NB4 (cell line): ENCODE results near the gene PAQR3.
A peak's percentile ranks its signal among the peaks of the same experiment; 100 is the strongest.

ENCODE experiments used
- DNase-seq: peaks from one replicate; pipeline ENCODE4 v3.0.0; 2010; ENCODE audit warnings: low read depth
- H3K4me3 ChIP-seq: one replicate; pipeline ENCODE4 v1.5.1; 2011; ENCODE audit warnings: mild to moderate bottlenecking, low read depth, low read length, moderate library complexity
- MYC ChIP-seq: IDR thresholded peaks from 2 replicates; pipeline ENCODE4 v1.6.1; 2011; ENCODE audit warnings: low read depth, low read length
- POLR2A ChIP-seq: IDR thresholded peaks from 2 replicates; pipeline ENCODE4 v1.6.1; 2011; ENCODE audit warnings: mild to moderate bottlenecking; ENCODE audit not compliant: insufficient read length; ENCODE audit errors: extremely low read depth
- TF ChIP-seq, protein P1 (sequence below): IDR thresholded peaks from one replicate; pipeline ENCODE4 v1.5.1; 2012; ENCODE audit warnings: low read depth, low read length
- TF ChIP-seq, protein P2 (sequence below): IDR thresholded peaks from 2 replicates; pipeline ENCODE4 v1.6.1; 2011; ENCODE audit warnings: low read depth, low read length

The PAQR3 gene

DNA sequence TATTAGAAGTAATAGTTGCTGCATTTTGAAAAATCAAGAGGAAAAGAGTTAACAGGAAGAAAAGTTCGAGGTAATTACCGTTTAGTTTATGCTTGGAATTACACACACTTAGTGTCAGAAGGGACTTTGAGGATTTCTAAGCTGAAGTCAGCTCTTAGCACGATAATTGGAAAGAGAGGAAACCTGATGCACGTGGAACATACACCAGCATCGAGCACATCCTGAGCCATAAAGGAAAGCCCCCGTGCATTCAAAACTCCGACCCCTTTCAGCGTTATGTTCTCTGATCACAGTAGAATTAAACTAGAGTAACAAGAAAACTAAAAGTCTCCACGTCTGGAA is 400 bp upstream of the PAQR3 start:
- DNase-seq, result no peak
- TF ChIP-seq POLR2A (no peak), MYC (peak; percentile 4; the same call in 1 of the 2 replicates)
- TF ChIP-seq, protein P1, sequence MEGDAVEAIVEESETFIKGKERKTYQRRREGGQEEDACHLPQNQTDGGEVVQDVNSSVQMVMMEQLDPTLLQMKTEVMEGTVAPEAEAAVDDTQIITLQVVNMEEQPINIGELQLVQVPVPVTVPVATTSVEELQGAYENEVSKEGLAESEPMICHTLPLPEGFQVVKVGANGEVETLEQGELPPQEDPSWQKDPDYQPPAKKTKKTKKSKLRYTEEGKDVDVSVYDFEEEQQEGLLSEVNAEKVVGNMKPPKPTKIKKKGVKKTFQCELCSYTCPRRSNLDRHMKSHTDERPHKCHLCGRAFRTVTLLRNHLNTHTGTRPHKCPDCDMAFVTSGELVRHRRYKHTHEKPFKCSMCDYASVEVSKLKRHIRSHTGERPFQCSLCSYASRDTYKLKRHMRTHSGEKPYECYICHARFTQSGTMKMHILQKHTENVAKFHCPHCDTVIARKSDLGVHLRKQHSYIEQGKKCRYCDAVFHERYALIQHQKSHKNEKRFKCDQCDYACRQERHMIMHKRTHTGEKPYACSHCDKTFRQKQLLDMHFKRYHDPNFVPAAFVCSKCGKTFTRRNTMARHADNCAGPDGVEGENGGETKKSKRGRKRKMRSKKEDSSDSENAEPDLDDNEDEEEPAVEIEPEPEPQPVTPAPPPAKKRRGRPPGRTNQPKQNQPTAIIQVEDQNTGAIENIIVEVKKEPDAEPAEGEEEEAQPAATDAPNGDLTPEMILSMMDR, result no peak
- TF ChIP-seq, protein P2, sequence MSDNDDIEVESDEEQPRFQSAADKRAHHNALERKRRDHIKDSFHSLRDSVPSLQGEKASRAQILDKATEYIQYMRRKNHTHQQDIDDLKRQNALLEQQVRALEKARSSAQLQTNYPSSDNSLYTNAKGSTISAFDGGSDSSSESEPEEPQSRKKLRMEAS, result no peak; the same call in 1 of the 2 replicates
- H3K4me3 ChIP-seq, result peak overlapping the region; percentile 89

DNA sequence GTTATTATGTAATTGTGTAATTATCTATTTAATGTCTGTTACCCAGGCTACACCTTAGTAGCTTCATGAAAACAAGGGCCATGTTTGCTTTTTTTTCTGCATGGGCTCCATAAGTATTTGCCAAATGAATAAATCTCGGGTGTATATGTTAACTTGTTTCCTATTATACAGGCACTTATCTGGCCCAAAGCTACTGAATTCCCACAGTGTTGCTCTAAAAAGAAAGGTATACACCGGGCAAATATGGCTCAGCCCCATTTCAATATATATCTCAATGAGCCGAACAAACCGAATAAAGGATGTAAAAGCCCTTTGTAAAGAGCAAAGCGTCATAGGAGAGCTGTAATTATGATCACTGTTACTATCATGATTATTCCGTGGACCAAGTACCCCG is 767 bp downstream of the PAQR3 start:
- H3K4me3 ChIP-seq, result peak overlapping the region; percentile 71
- no peak for DNase-seq
- TF ChIP-seq, protein P2, result no peak
- TF ChIP-seq POLR2A (no peak), MYC (no peak)
- TF ChIP-seq, protein P1, result no peak

DNA sequence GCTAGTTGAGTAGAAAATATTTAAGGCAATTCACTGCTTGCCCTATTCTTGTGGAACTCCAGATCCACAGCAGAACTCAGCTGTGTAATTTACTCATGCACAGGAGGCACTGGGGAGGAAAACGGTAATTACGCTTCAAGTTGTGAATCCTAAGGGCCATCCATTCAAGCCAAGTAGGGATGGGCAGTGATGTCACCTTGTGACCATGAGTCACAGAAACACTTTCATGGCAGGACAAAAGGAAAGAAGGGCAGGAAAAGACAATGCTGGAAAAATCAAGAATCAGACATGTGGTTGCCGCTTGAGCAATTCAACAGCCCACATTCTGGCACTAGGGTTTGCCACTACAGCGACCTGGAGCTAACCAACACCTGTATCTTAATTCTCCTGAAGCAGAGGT is 1.4 kb downstream of the PAQR3 start:
- H3K4me3 ChIP-seq, result peak overlapping the region; percentile 71
- DNase-seq, result no peak
- TF ChIP-seq, protein P2, result no peak
- TF ChIP-seq MYC, result no peak
- no peak for TF ChIP-seq POLR2A
- TF ChIP-seq, protein P1, result no peak

DNA sequence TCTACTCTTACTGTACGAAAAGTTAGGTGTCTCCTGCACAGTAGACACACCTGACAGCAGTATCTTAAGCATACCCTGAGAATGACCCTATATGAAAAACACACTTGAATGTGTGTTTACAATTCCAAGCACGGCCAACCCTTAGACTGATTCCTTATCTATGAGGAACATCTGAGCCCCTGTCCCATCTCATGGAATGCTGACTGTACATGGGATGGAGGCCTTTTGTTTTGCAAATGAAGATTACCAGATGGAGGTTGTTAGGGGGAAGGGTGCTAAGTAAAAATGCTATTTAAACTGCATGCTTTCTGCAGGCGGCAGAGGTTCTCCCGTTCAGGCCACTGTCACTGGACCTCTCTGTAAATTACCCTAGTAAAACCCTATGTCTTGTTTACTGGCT is 2.2 kb downstream of the PAQR3 start:
- TF ChIP-seq, protein P2, result no peak
- no peak for TF ChIP-seq POLR2A
- TF ChIP-seq, protein P1, result no peak
- TF ChIP-seq MYC, result no peak
- no peak overlapping the region for H3K4me3 ChIP-seq
- DNase-seq, result no peak

DNA sequence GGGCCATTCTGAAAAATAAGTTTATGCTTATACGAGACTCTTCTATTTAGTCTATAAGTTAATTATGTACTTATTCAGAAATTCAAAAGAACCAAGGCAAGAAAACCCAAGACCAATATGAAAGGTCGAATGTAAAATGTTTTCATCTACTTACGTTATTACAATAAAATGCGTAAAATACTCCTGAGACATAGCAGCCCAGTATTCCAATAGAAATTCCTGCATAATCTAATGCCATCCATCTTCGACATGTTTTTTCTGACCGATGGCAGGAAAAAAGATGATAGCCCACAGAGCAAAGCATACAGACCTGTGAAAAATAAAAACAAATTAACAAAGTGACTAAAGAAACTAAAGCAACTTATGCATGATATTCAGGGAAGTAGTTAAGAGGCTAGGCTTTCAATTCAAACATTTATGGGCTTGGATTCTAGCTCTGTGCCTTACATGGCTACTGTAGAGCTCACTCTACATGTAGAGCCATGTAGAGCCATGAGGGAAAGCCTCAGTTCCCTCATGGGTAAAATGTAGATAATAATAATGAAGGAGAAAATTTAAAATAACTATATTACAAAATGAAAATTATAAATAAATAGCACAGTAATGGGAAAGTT is 9.1 kb downstream of the PAQR3 start:
- H3K4me3 ChIP-seq, result no peak overlapping the region
- TF ChIP-seq MYC, result no peak
- TF ChIP-seq POLR2A, result no peak
- TF ChIP-seq, protein P1, result no peak
- TF ChIP-seq, protein P2, result no peak
- DNase-seq, result no peak
